Measurements from ENCODE around the gene FAM210B. TPM values are rescaled to one million over a fixed set of nuclear protein-coding genes. Genes with fewer than 3 reads are reported as not detected.

Gene FAM210B
- total and polyA plus RNA-seq, 2 of the 8 experiments (the other 6 are each of a cell fraction or from before 2014, with no cell fraction given) = 9.4 to 15.0 TPM

DNA sequence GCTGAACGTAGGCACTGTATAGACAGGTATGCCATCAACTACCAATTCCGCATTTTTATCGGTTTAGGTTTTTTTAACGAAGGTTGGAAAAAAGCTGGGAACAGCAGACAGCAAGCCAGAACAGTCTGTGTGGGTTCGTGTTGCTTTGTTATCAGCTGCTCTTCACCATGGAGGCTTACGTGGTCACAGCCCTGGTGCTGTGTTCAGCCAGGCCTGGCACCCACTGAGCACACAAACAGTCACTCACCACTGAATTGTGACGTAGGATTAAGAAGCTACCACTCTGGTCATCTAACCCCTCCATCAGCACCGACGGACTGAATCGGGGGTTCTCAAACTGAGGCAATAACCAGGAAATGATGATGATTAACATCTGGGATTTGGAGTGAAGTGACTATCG is 13.2 kb downstream of the FAM210B start:
- ChIA-PET CTCF (ENCODE audit: partially characterized antibody) (interaction anchor here (1.6 kb wide), 1 partner anchor 27 kb away, joined by 3 read pairs; no protein-coding TSS in a partner anchor), POLR2A (ENCODE audit: partially characterized antibody) (interaction anchor here (0.8 to 1.8 kb wide), 4 partner anchors 10 to 20 kb away, joined by 3 to 11 read pairs (median 8); partner anchors contain the start of genes AURKA and CSTF1)
- no peak overlapping the region for H2AK5ac ChIP-seq (ENCODE audit: low read depth, low read length)
- no peaks in the 10 kb centered on the region for H3K23me2 ChIP-seq (ENCODE audit: low read depth, low read length)
- H4K20me1 ChIP-seq (replicated peaks in 1 of 2; ENCODE audit: control insufficient read depth in 1 of 2, insufficient read depth in 2 of 2, low read length in 2 of 2) = peaks cover 0 to 5% of the 10 kb centered on the region in 2 experiments
- WGBS, 2 experiments (ENCODE audit: extremely low coverage in 1 of 2, insufficient coverage in 1 of 2, insufficient read length in 1 of 2, insufficient replicate concordance in 2 of 2, low coverage in 1 of 2, low lambda C conversion rate in 2 of 2, missing lambda C conversion rate in 1 of 2) = 95% methylated on average over 11 of the region's 11 CpGs; no CpG with 5 or more reads in 1 of the 2 experiments
- no peak overlapping the region for H3K9ac ChIP-seq (replicated peaks in 1 of 4; ENCODE audit: extremely low read depth in 1 of 4, low read depth in 3 of 4, low read length in 3 of 4)
- no peak overlapping the region for H3K23ac ChIP-seq (ENCODE audit: insufficient read length)
- no peak overlapping the region for H3K14ac ChIP-seq (ENCODE audit: insufficient read length)
- no peak overlapping the region for H3K18ac ChIP-seq (ENCODE audit: extremely low read depth, low read length)
- no peak overlapping the region for H2BK15ac ChIP-seq (ENCODE audit: low read length)
- H3K4me2 ChIP-seq (ENCODE audit: insufficient read depth in 1 of 2, low read depth in 2 of 2, low read length in 2 of 2) = no peak overlapping the region
- no peak overlapping the region for H3K4me3 ChIP-seq (ENCODE audit: extremely low read depth in 1 of 4, insufficient read depth in 2 of 4, low read depth in 3 of 4, low read length in 4 of 4)
- FAIRE-seq (no peak), DNase-seq (ENCODE audit: low read depth in 1 of 2, low spot score in 2 of 2) (no peak)
- H4K5ac ChIP-seq (ENCODE audit: insufficient read length, low read depth, low read length) = no peak overlapping the region
- H3K4me1 ChIP-seq (replicated peaks in 1 of 4; ENCODE audit: control insufficient read depth in 3 of 4, insufficient read depth in 4 of 4, low read length in 3 of 4) = no peaks in the 10 kb centered on the region
- no peak overlapping the region for H2BK20ac ChIP-seq (ENCODE audit: low read length)
- peaks cover 18 to 69% (median 43%) of the 10 kb centered on the region in 4 experiments; a peak in 7 of 8 replicates for H3K36me3 ChIP-seq (ENCODE audit: control insufficient read depth in 2 of 4, insufficient read depth in 4 of 4, low read length in 3 of 4)
- H3K79me2 ChIP-seq (ENCODE audit: control insufficient read depth in 1 of 2, insufficient read depth in 2 of 2, low read length in 2 of 2) = peaks cover 0 to 25% of the 10 kb centered on the region in 2 experiments; a peak in 2 of 4 replicates
- no peaks in the 10 kb centered on the region for H3K9me3 ChIP-seq (ENCODE audit: insufficient read depth in 2 of 2, low read depth in 1 of 2, low read length in 1 of 2)
- H3K4ac ChIP-seq (replicated peaks; ENCODE audit: insufficient read length, low read depth, low read length) = no peak overlapping the region
- no peak overlapping the region for H2BK12ac ChIP-seq (ENCODE audit: low read depth, low read length)
- peaks cover 2% of the 10 kb centered on the region; the same call in 1 of the 2 replicates for H3K79me1 ChIP-seq (ENCODE audit: low read depth, low read length)
- no peak overlapping the region for H2BK120ac ChIP-seq (replicated peaks; ENCODE audit: low read depth, low read length)
- no peak overlapping the region for H4K8ac ChIP-seq (ENCODE audit: extremely low read depth, insufficient read depth, low read length)
- TF ChIP-seq SRF (IDR thresholded peaks at IDR 0.05; ENCODE audit: low read depth, low read length) (no peak), ASH2L (IDR thresholded peaks at IDR 0.05; ENCODE audit: low read length) (no peak)
- no peaks in the 10 kb centered on the region for H3K27me3 ChIP-seq (replicated peaks in 1 of 4; ENCODE audit: control insufficient read depth in 3 of 4, extremely low read depth in 1 of 4, insufficient read depth in 3 of 4, low read length in 3 of 4)
- no peak overlapping the region for H4K91ac ChIP-seq (replicated peaks; ENCODE audit: insufficient read length, low read length)
- no peak overlapping the region for H3K56ac ChIP-seq (replicated peaks; ENCODE audit: insufficient read length, low read depth, low read length)
- no peak overlapping the region for H3K27ac ChIP-seq (ENCODE audit: low read depth, low read length)
- no peak overlapping the region for H2AFZ ChIP-seq (ENCODE audit: low read length)
- no peak overlapping the region for H2BK5ac ChIP-seq (ENCODE audit: low read depth, low read length)

All from H1 (cell line).